DOHH2 (cell line): ENCODE data around the gene KYAT1.
A peak's percentile ranks its signal among the peaks of the same experiment; 100 is the strongest.
"Not testable (repeated sequence)": the region's sequence is repeated elsewhere in the genome, so short reads cannot be mapped to it uniquely, and the experiment has no call there.

Source experiments
- H3F3A ChIP-seq: fragments of 200-600 bp; sonication (generic), shearing (Covaris generic); 2 replicates; pipeline ENCODE4 v1.6.0; 2016; ENCODE audit warnings: antibody characterized with exemption, mild to moderate bottlenecking; ENCODE audit not compliant: control insufficient read depth, insufficient read depth
- H3K27ac ChIP-seq: fragments of 200-600 bp; sonication (generic); 2 replicates; pipeline ENCODE4 v1.5.1; 2014; ENCODE audit warnings: low read depth, mild to moderate bottlenecking, low read length, moderate library complexity
- H3K27me3 ChIP-seq: fragments of 200-600 bp; sonication (generic); 2 replicates; pipeline ENCODE4 v1.6.1; 2014; ENCODE audit warnings: mild to moderate bottlenecking, low read length, mixed read lengths; ENCODE audit not compliant: control insufficient read depth
- H3K36me3 ChIP-seq: fragments of 200-600 bp; sonication (generic); 2 replicates; pipeline ENCODE4 v1.6.1; 2014; ENCODE audit warnings: mild to moderate bottlenecking, low read length, moderate library complexity, mixed read lengths; ENCODE audit not compliant: control insufficient read depth
- H3K4me1 ChIP-seq: fragments of 200-600 bp; sonication (generic); 2 replicates; pipeline ENCODE4 v1.6.1; 2014; ENCODE audit warnings: mild to moderate bottlenecking, low read length, mixed read lengths; ENCODE audit not compliant: control insufficient read depth
- H3K4me2 ChIP-seq: fragments of 200-600 bp; sonication (generic); 2 replicates; pipeline ENCODE4 v1.6.0; 2014; ENCODE audit warnings: mild to moderate bottlenecking, low read length, moderate library complexity
- H3K4me3 ChIP-seq: fragments of 200-600 bp; sonication (generic); 2 replicates; pipeline ENCODE4 v1.5.1; 2014; ENCODE audit warnings: mild to moderate bottlenecking, low read length, mixed read lengths
- H3K79me2 ChIP-seq: fragments of 200-600 bp; sonication (generic); 2 replicates; pipeline ENCODE4 v1.6.1; 2014; ENCODE audit warnings: mild to moderate bottlenecking, low read length, mixed read lengths; ENCODE audit not compliant: control insufficient read depth
- H3K9me2 ChIP-seq: fragments of 200-600 bp; sonication (generic); replicated peaks from 2 replicates; pipeline ENCODE4 v1.6.1; 2014; ENCODE audit warnings: mild to moderate bottlenecking, low read length, mixed read lengths; ENCODE audit not compliant: control insufficient read depth
- H3K9me3 ChIP-seq: fragments of 200-600 bp; sonication (generic); 2 replicates; pipeline ENCODE4 v1.6.1; 2014; ENCODE audit warnings: antibody characterized with exemption, low read length, mixed read lengths; ENCODE audit not compliant: control insufficient read depth, insufficient read depth
- H4K20me1 ChIP-seq: fragments of 200-600 bp; sonication (generic); 2 replicates; pipeline ENCODE4 v1.6.0; 2014; ENCODE audit warnings: low read depth, mild to moderate bottlenecking, antibody characterized with exemption, low read length, moderate library complexity; ENCODE audit not compliant: control insufficient read depth, insufficient read depth
- CTCF ChIP-seq: fragments of 200-600 bp; sonication (generic); IDR thresholded peaks from one replicate; pipeline ENCODE4 v1.5.1; 2014; ENCODE audit warnings: antibody characterized with exemption, mild to moderate bottlenecking, low read depth, low read length; ENCODE audit not compliant: poor library complexity, severe bottlenecking
- EZH2phosphoT487 ChIP-seq: fragments of 200-600 bp; sonication (generic); IDR thresholded peaks from 2 replicates; pipeline ENCODE4 v1.6.1; 2017; ENCODE audit warnings: borderline replicate concordance, mild to moderate bottlenecking, antibody characterized with exemption, low read length, moderate library complexity, mixed read lengths

Gene KYAT1

GRCh38 chr9:128851779-128852600 lies 29.8 kb downstream of the KYAT1 start:
- H3K27me3 ChIP-seq, H3K4me3 ChIP-seq, H3K4me1 ChIP-seq, H3F3A ChIP-seq, H3K36me3 ChIP-seq, H3K9me2 ChIP-seq, H3K4me2 ChIP-seq, H3K79me2 ChIP-seq, H3K27ac ChIP-seq, H3K9me3 ChIP-seq, H4K20me1 ChIP-seq: not testable (repeated sequence)
- peak; percentile 38 for TF ChIP-seq CTCF

GRCh38 chr9:128851024-128851423 lies 30.7 kb downstream of the KYAT1 start:
- H3K4me2 ChIP-seq, H3K4me1 ChIP-seq, H3K9me3 ChIP-seq, H3K27ac ChIP-seq, H3K9me2 ChIP-seq, H3K4me3 ChIP-seq, H3K27me3 ChIP-seq, H3F3A ChIP-seq, H4K20me1 ChIP-seq, H3K36me3 ChIP-seq: not testable (repeated sequence)
- peaks cover 11% of the 10 kb centered on the region; the same call in 1 of the 2 replicates for H3K79me2 ChIP-seq

- Histone ChIP-seq H4K20me1 (no peaks in the 10 kb centered on the region), H3K27me3 (no peaks in the 10 kb centered on the region), H3K9me2 (no peaks in the 10 kb centered on the region), H3K9me3 (no peaks in the 10 kb centered on the region), H3K36me3 (no peaks in the 10 kb centered on the region; the same call in 1 of the 2 replicates), H3F3A (no peaks in the 10 kb centered on the region), H3K4me2 (no peak overlapping the region), H3K79me2 (peaks cover 11% of the 10 kb centered on the region; the same call in 1 of the 2 replicates), H3K4me3 (no peak overlapping the region), H3K4me1 (no peaks in the 10 kb centered on the region), H3K27ac (no peak overlapping the region)
- TF ChIP-seq EZH2phosphoT487 (no peak), CTCF (no peak)
Measured at GRCh38 chr9:128847803-128848202, 33.9 kb downstream of the KYAT1 start.

- no peaks in the 10 kb centered on the region for H3K9me3 ChIP-seq
- no peak overlapping the region for H3K4me3 ChIP-seq
- TF ChIP-seq CTCF = no peak
- no peak for TF ChIP-seq EZH2phosphoT487
- H3K36me3 ChIP-seq = peaks cover 5% of the 10 kb centered on the region; the same call in 1 of the 2 replicates
- peaks cover 9% of the 10 kb centered on the region; the same call in 1 of the 2 replicates for H3K79me2 ChIP-seq
- no peak overlapping the region for H3K27ac ChIP-seq
- no peaks in the 10 kb centered on the region for H3K9me2 ChIP-seq
- no peaks in the 10 kb centered on the region for H4K20me1 ChIP-seq
- no peak overlapping the region for H3K4me2 ChIP-seq
- no peaks in the 10 kb centered on the region for H3K4me1 ChIP-seq
- no peaks in the 10 kb centered on the region for H3K27me3 ChIP-seq
- H3F3A ChIP-seq = no peaks in the 10 kb centered on the region
Measured at GRCh38 chr9:128846680-128847030, 35.1 kb downstream of the KYAT1 start.
